Ovary (tissue), 3 donors: ENCODE data around the gene EPHB1.

ENCODE experiments used
- EP300 ChIP-seq: sonication (generic); formaldehyde crosslinking; IDR thresholded peaks from one replicate; pipeline ENCODE4 v1.6.1; 2017; ENCODE audit warnings: antibody characterized with exemption
- POLR2A ChIP-seq: fragments of 450-650 bp; IDR thresholded peaks from one replicate; pipeline ENCODE4 v1.6.1; 2017; ENCODE audit warnings: antibody characterized with exemption, mild to moderate bottlenecking, moderate library complexity
- TF ChIP-seq, protein P1 (sequence below), 3 donors: fragments of 450-650 bp in 2 of 3; fragments of 200-600 bp in 1 of 3; IDR thresholded peaks; one replicate each; pipeline versions ENCODE4 v1.5.1 to v1.8.0; 2016 to 2022; ENCODE audit warnings: antibody characterized with exemption in 3 of 3, mild to moderate bottlenecking in 1 of 3
- donor health status: DM: no; HTN: no; CAD: no.

GRCh38 chr3:135240426-135240825 lies 445.4 kb downstream of the EPHB1 start:
- TF ChIP-seq, protein P1, sequence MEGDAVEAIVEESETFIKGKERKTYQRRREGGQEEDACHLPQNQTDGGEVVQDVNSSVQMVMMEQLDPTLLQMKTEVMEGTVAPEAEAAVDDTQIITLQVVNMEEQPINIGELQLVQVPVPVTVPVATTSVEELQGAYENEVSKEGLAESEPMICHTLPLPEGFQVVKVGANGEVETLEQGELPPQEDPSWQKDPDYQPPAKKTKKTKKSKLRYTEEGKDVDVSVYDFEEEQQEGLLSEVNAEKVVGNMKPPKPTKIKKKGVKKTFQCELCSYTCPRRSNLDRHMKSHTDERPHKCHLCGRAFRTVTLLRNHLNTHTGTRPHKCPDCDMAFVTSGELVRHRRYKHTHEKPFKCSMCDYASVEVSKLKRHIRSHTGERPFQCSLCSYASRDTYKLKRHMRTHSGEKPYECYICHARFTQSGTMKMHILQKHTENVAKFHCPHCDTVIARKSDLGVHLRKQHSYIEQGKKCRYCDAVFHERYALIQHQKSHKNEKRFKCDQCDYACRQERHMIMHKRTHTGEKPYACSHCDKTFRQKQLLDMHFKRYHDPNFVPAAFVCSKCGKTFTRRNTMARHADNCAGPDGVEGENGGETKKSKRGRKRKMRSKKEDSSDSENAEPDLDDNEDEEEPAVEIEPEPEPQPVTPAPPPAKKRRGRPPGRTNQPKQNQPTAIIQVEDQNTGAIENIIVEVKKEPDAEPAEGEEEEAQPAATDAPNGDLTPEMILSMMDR (IDR thresholded peaks at IDR 0.05) = no peak
- TF ChIP-seq POLR2A (no peak), EP300 (no peak)
